Measurements from ENCODE around the gene MGMT.

DNA sequence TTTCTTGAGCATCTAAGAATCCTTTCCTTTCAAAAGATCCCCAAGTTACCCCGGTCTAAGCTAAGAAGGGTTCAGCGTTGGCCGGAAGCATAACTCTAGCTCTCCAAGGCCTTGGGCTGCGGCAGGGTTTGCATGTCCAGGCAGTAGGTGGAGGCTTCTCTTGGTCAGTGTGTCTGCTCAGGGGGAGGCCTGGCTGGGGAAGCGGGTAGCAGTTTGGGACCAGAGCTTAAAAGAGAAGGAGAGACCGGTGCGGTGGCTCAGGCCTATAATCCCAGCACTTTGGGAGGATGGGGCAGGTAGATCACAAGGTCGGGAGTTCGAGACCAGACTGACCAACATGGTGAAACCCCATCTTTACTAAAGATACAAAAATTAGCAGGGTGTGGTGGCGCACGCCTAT is 226.3 kb downstream of the MGMT start:
- TF ChIP-seq CTCF (IDR thresholded peaks at IDR 0.05) (no peak), POLR2A (IDR thresholded peaks at IDR 0.05) (no peak), POLR2AphosphoS5 (IDR thresholded peaks at IDR 0.05) (no peak)
